Activated CD8-positive, alpha-beta memory T cell treated with anti-CD3 and anti-CD28 coated beads, Interleukin-2, amount 50 U/mL, for 24 hours (primary cell): ENCODE data around the gene CCDC136.

Source experiments
- DNase-seq: peaks from one replicate; pipeline ENCODE4 v3.0.0-alpha.2; 2020; ENCODE audit errors: extremely low read depth

CCDC136 gene

DNA sequence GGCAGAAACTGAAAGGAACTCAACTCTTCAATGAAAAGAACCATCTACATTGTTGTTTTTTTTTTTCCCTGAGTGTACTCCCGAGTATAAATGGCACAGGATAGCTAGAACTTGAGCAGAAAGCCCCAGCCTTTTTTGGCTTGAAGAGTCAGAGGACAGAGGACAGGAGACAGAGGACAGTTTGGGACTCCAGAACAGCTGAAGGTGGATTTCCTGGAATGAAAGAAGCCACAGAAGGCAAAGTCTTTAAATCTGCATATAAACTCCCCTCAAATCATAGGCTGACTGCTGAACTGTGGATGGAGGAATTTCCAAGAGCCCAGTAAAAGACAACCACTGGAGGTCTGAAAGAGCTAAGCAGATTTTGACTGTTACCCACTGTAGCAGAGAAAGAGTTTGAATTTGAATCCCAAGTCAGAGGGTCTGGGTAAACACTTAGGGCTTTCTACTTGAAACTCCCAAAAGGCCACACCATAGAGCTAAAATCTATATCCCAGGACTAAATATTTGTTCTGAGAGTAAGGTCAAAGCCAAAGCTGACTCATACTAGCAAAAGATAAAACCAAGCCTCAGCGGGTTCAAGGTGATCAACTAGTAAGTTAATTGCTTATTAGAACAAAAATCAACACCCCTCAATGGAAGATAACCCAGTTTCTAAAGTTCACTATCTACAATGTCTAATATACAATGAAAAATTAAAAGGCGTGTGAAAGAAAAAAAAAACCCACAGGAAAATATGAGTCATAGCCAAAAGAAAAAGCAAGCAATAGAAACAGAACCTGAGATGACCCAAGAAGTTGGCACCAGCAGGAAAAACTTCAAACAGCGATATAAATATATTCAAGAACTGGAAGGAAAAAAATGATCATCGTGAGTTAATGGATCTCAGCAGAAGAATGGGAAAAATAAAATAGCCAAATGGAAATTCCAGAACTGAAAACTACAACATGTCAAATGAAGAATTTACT lies 14.3 kb upstream of the CCDC136 start:
- no peak for DNase-seq

- no peak for DNase-seq
Measured at GRCh38 chr7:128778946-128779345, 12.8 kb upstream of the CCDC136 start.

GRCh38 chr7:128781126-128781525 lies 10.6 kb upstream of the CCDC136 start:
- DNase-seq = no peak

DNA sequence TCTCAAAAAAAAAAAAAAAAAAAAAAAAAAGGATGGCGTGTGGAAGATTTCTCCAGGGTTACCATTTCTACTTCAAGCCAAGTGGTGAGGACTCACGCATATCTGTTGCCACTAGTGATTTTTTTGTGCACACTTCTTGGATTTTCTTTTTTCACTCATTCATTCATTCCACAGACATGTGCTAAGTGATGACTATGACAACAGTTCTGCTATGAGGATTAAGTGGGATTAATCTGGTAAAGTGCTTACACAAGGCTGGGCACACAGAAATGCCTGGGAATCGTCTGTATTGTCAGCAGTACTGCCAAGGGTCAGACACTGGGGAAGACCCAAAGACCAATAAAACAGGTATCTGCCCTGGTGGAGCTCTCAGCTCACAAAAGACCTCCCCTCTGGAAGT lies 9.9 kb upstream of the CCDC136 start:
- DNase-seq = no peak

DNA sequence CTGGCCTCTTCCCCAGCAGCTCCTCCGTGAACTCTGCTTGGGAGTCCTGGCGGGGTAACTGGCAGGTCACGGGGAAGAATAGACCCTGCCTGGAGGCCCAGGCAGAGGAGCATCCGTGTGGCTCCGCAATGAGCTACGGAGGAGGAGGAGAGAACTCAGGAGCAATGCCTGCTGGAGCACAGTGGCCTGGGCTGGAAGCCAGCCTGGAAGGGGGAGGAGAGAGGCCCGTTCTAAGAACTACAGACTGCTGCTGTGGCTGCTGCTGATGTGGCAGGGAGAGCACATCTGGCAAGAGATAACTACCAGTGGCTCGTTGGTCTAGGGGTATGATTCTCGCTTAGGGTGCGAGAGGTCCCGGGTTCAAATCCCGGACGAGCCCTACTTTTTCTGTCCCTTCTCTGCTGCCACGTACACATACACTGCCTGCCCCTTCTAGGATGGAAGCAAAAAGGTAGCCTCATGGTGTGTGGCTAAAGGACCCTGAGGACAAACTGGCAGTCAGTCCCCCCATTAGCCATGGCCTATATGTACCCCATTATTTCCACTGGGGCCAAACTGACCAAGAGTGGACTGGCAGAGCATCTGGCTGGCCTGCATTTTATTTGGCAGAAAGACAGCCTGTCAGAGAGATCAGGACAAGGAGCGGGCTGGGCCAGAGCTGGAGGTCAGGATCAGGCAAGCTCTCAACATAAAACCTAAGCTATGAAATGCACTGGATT lies 8.5 kb upstream of the CCDC136 start:
- no peak for DNase-seq

DNA sequence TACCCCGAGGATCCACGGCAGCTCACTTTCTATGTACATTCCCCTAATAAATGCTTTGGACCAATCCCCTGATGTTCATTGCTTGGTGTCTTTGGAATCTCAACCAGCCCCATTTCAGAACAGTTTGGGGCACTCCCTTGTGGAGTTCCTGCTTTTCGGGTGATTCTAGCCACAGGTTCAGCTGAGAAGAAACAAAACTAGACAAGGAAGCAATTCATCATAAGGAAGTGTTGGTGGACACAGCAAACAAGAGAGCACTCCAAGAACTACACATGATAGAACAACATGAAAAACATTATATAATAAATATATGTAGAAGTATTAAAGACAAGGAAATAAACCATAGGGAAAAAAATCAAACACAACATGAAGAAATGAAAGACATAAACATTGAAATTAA lies 6.0 kb upstream of the CCDC136 start:
- DNase-seq = no peak

GRCh38 chr7:128788446-128789412 lies 3.0 kb upstream of the CCDC136 start:
- no peak for DNase-seq

DNA sequence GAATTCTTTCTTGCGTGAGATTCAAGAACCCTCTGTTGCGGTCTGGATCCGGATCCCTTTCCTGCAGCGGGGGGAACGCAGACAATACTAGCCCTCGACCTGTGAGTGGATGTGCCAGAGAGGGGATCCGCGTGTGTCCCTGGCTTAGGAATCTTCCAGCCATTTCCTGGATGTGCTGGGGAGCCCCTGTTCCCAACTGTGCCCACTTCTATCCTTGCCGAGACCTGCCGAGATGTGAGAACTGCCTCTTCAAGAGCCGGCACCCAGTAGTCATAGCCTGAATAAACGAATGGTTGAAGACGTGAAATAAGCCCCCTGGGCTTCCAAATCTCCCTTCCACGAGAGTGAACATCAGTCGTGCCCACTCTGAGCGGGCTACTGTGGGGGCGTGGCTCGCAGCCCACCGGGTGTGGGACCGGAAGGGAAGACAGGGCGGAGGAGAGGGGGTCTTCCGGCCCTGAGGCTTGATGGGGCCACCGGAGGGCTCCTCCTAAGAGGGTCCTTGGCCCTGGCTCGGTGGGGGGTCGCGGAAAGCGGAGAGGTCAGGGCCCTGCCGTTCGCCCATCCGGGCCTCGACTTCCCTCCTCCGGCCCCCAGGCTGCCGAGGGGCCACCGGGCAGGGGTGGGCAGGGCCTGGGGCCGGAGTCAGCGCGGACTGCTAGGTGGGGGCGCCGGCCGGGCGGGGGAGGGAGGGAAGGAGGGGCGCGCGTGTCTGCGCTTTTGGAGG lies 1.3 kb upstream of the CCDC136 start:
- no peak for DNase-seq

DNA sequence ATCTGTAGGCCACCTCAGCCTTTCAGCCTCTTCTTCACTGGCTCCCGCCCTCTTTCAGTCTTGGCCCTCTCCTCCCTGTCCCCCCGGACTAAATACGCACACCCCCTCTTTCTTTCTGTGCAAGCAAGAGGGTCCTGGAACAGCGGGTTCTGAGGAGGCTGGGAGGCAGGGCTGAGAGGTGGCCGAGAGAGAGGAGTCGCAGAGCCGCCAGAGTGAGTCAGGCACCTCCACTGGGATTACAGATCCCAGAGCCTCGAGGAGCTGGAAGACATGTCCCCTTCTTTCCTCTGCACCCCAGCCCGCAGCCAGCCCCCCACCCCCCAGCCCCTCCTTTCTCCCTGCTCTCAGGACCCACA lies 182 bp downstream of the CCDC136 start:
- DNase-seq = no peak

DNA sequence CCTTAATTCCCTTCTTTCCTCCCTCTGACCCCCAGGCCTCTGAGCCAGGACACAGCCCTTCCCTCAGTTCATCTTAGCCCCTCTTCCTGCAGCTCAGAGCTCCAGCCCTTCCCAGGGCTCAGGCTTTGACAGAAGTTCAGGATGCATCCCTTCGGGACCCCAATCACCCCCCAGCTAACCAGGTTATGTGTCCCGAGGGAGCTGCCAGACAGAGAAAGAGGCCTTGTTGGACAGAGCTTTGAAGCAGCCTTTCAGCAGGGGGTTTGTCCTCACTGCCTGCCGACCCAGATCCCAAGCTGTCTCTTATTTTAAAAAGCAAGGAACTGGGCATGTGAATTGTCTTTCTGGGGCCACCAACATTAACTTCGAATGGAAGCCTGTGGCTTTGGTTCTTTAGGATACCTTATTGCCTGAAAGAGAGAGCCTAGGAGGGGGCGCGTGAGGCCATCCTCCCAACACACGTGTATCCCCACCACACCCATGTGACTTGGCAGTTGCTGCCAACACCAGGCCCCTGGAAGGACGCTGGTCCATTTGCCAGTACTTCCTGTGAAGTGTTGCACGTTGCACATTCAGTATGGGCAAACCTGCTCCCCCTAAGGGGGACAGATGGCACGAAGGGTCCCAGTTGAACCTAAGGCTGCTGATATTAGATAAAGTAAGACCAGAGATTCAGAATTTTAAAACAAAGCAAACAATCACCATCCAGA lies 858 bp downstream of the CCDC136 start:
- no peak for DNase-seq

DNA sequence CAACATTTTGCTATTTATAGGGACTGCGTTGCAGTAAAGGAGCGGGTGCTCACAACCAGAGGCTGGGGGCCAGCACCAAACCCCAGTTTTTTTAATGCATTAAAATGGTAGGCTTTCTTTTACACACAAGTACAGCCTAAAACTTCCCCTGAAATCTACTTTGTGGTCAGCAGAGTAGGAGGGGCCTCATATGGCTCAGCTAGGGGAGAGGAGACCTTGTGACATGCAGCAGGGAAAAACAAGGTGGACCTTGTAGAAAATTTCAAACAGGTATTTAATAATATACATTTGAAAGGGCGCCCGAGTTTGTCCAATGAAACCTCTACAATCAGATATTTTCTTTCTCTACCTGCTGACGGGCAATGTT lies 1.4 kb downstream of the CCDC136 start:
- no peak for DNase-seq

DNA sequence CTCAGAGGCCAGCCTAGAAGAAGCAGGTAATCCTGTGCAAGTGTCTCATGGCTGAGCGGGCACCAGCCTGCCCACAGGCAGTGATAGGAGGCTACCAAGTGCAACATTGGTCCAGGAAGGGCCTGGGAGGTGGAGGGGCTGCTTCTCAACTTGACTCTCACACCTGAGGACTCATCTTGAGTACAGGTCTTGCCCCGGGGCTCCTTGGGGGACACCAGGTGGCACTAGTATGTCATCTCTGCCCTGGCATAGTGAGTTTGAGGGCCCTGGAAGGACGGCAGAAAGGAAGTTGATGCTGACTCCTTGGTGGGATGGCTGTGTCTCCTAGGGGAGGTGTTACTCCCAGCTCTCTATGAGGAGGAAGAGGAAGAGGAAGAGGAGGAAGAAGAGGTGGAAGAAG lies 2.3 kb downstream of the CCDC136 start:
- no peak for DNase-seq

DNA sequence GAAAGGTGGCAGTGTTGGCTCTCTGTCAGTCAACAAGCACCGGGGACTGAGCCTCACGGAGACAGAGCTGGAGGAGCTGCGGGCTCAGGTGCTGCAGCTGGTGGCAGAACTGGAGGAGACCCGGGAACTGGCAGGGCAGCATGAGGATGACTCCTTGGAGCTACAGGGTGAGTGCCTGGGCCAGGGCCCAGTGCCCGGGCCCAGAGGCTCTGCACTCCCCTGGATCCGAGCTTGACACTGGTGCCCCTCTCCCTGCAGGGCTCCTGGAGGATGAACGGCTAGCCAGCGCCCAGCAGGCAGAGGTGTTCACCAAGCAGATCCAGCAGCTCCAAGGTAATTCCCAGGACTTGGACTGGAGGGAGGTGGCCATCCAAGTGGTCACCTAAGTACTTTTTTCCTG lies 2.7 kb downstream of the CCDC136 start:
- DNase-seq = no peak

- no peak for DNase-seq
Measured at GRCh38 chr7:128795129-128795528, 3.4 kb downstream of the CCDC136 start.

DNA sequence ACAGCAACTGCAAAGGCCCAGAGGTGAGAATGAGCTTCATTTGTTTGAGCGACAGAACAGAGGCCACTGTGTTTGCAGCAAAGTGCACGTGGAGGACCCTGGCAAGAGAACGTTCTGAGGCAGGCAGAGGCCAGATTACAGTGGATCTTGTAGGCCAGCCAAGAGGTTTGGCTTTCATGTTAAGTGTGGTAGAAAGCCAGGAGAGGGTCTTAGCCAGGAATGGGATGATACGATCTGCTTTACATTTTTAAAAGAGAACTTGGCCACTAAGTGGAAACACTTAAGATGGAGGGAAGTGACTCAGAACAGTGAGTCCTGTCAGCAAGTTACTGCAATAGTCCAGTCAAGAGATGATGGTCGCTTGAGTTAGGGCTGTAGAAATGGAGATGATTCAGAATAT lies 4.6 kb downstream of the CCDC136 start:
- no peak for DNase-seq

- DNase-seq = no peak
Measured at GRCh38 chr7:128799451-128799850, 7.7 kb downstream of the CCDC136 start.

- no peak for DNase-seq
Measured at GRCh38 chr7:128800567-128800966, 8.8 kb downstream of the CCDC136 start.

- DNase-seq = no peak
Measured at GRCh38 chr7:128801003-128801402, 9.2 kb downstream of the CCDC136 start.

DNA sequence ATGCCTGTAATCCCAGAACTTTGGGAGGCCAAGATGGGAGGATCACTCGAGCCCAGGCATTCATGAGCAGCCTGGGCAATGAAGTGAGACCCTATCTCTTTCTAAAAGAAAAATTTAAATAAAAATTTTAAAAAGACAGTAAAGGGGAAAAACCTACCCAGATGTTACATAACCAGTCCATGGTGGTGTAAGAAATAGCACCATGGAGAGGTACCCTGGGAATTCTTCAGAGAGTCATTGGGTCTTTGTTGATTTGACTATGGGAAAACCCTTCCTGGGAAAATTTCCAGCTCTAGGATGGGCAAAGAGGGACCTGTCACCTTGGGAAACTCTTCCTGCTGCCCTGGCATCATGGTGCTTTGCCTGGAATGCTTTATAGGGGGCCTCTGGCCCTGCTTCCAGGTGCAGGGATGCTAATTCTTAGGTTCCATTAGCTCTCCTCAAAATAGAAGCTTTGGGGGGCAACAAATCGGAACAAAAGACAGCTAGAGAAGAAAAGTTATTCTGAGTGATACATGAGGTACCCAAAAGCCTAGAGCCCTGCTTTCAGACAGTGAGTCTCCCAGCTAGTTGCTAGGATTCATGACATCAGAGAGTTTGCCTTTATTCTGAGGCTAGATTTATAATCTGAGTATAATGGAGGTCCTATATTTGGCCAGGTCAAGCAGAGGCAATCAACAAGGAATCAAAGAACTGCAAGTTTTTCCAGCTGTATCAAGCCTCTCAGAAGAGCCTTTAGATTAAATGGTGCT lies 10.1 kb downstream of the CCDC136 start:
- no peak for DNase-seq

DNA sequence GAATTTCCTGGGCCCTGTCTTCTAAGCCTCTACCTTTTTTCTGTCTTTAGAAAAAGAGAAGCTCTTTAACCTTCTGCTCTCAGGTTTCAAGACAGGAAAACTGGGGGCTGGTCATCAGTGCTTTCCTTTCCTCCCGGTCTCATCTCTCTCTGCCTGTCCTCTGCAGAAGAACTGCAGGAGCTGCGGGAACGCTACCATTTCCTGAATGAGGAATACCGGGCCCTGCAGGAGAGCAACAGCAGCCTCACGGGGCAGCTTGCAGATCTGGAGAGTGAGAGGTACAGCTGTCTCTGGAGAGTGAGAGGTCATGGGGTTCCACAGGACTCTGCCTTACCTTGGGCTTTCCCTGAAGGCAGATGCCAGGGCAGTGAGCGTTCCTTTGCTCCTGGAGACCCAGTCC lies 12.7 kb downstream of the CCDC136 start:
- DNase-seq = no peak
